Inferior parietal cortex (tissue), 1 donor: Measurements from ENCODE around the gene ACVR1B.

Source experiments
- DNase-seq: peaks from one replicate; pipeline ENCODE4 v3.0.0-alpha.2; 2016; ENCODE audit errors: extremely low spot score

The ACVR1B gene

DNA sequence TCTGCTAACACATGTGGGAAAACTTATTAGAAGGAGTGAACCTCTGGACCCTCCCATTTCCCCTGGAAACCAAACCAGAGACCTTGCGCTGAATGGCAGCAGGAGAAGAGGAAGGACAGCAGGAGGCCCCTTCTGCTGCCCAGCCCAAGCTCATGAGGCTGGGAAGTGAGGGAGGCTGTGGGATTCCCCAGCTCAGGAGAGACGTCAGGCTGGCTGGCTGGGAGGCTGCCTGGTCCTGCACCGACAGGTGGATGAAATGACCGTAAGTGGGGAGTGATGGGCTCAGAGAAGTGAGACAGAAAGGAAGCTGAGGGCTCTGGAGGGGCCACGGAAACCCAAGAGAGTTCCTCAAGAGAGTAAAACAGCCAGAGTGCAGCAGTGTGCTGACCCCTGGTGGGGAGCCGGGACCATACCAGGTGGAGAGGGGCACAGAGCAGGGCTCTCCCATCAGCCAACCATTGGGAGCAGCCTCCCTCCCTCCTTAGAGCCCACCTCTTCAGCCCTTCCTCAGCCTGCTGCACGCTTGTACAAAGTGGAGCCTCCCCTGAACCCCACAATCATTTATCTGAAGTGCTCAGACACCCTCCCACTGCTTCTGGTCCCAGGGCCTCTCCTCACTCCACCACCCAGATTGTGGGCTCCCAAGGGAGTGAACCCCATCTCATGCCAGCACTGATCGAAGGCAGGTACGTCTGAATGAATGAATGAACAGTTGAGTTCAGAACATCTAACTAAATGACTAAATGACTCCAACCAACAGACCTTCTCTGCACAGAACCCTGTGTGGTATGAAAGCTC is 69.2 kb downstream of the ACVR1B start:
- DNase-seq: no peak

DNA sequence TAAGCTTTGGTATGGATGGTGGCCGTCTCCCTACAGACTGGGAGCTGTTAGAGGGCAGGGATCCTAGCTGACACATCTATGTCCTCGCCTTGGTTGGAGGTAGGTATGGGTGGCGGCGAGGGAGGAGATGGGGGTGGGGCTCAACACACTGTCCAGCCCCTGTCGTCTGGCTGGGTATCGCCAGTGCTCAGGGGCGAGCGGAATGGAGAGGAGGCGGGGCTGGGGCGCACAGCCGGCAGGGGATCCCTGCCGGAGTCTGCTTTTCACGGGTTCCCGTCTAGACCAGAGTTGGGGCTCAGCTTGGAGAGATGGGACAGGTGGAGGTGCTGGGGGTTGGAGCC is 71.3 kb downstream of the ACVR1B start:
- no peak for DNase-seq

DNA sequence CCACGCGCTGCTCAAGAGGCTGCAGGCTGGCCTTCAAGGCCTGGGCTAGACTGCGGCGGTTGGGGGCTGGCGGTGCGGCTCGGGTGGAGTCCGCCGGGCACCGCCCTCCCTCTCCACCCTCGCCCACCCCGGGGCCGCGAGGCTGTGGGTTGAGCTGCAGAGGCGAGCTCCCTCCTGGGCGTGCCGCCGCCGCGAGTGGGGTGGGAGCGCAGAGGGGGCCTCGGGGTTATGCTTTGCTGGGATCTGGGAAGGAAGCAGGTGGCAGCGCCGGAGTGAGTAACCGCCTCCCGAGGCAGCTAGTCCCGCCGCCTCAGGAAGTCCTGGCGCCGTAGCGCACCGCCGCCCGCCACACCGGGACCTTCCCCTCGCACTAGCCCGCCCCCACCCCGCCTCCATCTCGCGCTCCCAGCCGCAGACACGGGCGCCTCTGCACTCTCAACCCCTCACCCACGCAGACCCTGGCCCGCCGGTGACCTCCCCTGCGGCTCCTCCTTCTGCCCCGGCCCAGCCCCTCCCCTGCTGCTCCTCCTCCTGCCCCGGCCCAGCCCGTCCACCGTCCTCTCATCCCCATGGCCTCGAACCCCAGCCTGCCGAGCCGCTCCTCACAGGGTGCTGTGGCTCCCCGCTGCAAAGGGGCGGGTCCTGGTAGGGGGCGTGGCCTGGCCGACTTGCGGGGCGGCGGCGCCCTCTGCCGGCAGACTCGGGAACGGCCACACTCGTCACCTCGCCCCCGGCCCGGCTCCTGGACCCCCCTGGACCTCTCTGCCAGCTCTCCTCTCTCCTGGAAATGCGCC is 71.9 kb downstream of the ACVR1B start:
- DNase-seq: peak; percentile 79

DNA sequence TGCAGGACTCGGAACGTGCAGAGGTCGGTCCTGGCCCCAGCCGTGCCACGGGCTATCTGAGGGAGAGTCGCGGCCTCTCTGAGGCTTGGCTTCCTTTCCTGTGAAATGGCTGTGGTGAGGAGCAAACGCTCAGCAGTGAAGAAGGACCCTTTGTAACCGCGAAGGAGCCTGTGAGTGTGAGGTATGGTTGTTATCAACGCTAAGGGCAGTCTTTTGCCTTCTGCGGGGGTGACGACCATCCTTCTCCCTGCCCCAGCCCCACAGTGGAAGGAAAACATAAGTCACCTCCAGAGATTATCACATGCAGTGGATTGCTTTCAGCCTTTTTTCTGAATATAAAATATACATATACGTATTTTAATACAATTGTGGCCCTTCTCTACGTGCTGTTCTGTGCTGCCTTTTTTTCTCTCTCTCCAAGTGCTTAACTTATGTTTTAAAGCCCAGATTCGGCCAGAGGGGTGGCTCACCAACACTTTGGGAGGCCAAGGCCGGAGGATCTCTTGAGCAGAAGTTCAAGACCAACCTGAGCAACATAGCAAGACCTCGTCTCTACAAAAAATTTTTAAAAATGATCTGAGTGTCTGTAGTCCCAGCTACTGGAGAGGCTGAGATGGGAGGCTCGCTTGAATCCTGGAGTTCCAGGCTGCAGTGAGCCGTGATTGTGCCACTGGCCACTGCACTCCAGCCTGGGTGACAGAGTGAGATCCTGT is 72.6 kb downstream of the ACVR1B start:
- no peak for DNase-seq

DNA sequence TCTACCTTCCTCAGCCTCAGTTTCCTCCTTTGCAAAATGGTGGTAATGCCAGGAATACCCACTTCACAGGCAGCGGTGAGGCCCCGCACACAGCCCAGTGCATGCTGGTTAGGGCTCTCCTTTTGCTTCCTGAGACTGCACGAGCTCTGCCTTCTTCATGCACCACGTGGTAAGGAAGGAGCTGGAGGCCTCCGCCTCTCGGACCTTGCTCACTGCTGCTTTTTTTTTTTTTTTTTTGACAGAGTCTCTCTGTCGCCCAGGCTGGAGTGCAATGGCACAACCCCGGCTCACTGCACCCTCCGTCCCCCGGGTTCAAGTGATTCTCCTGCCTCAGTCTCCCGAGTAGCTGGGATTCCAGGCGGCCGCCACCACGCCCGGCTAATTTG is 73.3 kb downstream of the ACVR1B start:
- DNase-seq: no peak

DNA sequence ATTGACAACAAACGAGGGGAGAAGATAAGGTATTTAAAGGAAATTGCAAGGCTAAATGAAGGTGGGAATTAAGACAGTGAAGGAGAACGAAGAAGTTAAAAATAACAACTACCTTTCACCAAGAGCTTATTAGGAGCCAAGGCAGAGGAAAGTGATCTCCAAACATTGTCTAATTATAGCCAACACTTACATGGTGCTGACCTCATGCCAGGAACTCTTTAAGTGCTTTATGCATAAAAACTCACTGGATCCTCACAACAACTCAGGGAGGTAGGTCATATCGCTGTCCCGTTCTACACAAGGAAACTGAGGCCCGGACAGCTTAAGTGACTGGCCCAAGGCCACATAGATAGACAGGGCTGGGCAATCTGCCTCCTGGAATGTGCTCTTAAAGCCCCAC is 74.8 kb downstream of the ACVR1B start:
- DNase-seq: no peak

DNA sequence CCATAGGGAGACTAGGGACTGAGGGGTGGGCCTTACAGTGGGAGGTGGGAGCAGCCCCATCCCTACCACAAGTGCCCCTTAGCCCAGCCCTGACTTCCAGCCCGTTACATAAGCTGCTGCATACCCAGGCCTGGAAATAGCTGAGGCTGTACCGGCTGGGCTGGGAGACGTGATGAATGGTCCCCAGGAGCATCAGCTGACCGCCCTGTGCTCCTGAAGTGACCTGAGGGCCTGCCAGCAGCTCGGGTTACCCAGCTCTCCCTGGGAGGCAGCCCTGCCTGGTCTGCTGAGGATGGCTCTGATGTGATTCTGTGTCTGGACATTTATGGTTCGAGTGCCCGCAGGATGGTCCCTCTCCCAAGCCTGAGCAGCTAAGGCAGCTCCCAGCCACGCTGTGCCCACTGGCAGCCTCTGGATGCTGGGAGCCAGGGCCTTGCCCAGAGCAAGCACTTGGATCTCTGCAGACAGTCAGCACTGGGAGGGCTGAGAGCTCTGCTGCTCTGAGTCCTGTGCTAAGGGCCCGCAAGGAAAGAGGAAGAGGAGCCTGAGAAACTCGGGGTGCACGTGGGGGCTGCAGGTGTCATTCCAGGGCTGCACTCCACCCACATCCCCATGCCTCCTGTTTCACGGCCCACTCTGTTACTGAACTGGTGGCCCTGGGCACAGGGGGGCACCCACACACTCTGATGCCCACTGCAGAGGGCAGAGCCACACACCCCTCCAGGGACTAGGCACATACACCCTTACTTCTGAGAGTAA is 75.8 kb downstream of the ACVR1B start:
- DNase-seq: no peak

DNA sequence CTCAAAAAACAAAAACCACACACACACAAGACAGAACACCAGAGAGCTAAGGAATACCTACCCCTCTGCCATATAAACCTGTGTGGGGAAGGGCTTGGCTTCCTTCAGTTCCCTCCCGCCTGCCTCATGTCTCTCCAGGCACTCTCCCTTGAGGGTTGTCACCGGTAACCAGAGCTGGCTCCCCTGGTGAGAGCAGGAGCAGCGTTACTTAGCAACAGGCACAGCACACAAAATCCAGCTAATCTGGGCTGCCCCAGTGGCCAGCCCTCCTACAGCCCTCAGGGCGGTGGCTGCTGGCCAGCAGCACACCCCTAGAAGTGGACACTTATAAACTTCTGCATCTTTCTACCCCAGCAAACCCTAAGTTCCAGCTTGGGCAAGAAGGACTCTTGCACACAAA is 78.2 kb downstream of the ACVR1B start:
- no peak for DNase-seq

DNA sequence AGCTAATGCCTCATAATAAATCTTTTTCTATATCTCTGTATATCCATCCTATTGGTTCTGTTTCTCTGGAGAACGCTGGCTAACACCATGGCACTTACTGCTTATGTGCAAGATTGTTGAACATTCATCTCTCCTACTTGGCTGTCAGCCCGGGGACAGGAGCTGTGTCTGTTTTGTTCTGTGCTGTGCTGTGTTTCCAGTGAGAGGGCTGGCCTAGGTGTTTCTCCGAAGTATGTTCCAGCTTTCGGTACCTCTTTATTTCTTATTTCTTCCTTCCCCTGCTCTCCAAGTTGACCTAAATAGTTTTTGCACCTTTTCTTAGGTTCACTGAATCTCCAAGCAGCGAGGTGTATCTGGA is 80.9 kb downstream of the ACVR1B start:
- DNase-seq: peak; percentile 76

DNA sequence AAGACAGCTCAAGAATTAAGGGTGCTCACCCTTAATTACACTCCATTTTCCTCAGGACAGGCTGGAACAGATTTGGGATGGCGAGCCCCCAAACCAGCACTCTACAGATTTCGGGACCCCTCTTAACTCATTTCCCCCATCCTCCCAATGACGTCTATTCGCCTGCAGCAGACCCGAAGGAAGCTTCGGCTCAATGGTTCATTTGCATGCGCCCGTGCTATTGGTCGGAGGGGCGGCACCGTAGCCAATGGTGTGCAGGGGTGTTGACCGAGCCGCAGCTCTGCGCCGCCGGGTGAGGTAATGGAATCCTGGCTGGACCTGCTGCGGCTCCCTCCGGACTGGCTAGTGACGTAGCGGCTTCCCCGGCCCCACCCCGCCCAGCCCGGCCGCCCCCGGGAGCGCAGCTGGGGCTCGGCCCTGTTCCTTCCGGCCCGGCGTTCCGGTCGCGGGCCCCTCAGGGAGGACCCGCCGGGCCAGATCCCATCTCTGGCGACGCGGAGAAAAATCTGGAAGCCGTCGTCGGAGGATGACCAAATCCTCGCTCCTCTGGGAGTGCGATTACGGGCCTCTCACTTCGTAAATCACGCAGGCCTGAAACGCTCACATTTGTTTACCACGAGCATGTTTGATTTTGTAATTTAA is 81.4 kb downstream of the ACVR1B start:
- DNase-seq: peak; percentile 94

DNA sequence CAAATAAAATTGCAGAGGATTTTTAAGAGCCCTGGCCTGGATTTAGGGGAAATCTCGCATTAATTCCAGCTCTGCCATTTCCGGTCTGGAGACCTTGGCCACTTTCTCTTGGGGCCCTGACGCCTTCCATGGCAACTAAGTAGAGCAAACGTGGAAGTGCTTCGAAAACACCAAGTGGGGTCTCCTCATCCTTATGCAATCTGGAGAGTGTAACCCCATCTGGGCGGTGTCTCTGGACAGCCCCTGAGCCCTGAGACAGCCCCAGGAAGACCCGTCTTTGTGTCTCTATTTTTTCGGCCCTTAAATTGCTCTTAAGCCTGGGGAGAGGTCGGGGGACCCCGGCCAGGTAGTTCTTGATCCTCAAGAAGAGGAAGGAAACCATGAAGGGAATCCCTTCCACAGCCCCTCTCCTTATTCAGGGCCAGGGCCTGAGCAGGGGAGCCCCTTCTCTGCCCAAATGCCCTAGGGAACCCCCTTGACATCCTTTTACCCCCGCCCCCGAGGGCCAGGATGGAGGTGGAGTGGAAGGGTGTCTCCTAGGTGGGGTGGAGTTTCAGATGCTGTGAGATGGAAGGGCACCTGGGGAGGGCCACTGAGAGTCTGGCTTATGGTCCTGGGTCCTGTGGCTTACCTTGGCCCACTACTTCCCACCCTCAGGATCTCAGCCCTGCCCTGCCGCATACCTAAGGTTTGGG is 82.1 kb downstream of the ACVR1B start:
- DNase-seq: no peak

DNA sequence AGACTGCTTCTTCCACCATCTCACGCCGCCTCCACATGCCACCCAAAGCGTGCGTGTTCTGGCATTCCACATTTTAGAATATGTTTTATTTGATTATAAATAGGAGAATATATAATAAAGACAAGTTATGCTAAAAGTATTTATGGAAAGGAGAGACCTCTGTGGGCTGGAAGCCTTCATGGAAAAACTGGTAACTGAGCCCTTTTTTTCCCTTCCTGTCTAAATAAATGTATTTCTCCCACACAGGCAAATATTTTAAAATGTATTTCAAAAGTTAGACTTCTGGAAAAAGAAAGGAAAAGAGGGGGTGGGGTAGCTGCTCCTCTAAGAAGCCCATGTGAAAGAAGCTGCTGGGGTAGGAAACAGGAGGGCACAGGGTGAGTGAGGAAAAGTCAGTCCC is 83.7 kb downstream of the ACVR1B start:
- DNase-seq: no peak

DNA sequence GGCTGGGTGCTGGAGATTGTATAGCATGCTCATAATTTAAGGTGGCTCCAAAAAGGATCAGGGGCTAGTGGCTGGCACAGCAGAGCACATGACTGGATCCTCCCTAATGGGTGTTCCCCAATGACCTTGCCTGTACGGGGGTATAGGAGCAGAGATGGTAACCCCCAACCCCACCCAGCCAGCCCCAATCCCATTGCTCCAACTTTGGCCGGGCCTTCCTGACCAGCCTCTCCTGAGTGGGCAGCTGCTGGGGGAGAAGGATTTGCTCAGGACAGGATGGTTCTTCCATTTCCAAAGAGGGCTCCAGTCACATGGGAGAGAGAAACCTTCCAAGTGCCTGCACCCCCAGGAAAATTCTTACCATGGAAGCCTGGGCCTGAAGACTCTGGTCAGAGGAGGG is 84.4 kb downstream of the ACVR1B start:
- DNase-seq: no peak

DNA sequence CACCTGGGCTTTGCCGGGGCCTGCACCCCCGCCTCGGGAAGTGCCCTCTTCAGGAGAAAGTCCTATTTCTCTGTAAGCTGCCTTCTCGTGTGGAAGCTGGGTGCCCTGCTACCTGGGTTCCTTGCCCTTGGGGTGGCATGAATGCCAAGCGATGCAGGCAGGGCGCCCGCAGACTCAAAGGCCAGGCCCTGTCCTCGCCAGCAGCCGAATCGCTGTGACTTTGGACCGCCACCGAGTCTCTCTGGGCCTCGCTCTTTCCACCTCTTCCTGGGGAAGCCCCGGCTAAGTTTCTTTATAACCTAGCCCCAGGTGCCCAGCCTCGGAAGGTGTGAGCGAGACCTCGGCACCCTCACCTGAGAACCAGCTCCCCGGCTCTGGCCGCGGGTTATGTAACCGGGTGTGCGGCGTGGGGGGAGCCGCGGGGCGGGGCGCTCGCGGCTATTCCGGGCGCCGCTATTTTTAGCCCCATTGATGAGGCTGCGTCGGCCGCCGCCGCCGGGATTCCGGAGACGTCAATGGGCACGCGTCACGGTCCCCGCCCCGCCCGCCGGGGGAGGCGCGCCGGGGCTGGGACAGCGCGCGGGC is 85.2 kb downstream of the ACVR1B start:
- peak; percentile 68 for DNase-seq

DNA sequence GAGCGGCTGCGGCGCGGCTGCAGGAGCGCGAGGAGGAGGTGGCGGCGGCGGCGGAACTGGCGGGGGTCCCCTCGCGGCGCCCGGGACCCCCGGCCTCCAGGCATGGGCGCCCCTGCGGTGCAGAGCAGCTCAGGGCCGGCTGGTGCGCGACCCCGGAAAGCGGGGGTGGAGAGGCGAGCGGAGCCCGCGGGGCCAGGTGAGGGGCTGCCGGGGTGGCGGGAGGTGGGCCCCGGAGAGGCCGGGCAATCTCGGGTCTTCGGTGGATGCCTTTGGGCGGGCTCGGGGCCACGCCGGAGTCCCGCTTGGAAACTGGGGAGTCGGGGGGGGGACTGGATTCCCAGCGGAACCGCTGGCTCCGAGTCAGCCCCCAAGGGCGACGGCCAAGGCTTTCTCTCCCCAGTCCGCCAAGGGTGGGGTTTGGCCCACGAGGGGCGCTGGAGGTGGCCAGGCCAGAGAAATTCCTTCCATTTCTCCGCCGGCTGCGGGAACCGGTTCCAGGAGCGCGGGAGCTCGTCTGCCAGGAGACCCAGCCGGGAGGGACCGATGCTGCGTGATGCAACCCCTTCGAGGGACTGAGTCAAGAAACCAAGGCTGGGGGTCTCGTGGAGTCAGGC is 85.9 kb downstream of the ACVR1B start:
- DNase-seq: no peak

DNA sequence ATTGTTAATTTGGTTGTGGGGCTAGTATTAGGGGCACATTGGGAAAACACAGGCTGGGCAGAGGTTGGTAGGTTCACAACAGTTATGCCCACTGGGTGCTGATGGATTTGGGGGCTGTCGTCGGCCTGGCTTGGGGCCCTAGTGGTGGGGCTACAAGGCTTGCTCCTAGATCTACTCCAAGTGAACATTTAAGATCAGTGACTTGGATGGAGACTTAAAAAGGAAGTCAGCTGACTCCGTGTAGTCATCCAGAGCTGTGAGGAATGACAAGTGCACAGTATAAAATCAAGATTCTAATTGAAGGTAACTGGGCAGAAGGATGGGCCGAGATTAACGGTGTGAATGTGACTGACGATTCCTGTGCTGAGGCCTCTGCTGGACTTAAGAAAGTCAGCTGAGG is 86.9 kb downstream of the ACVR1B start:
- no peak for DNase-seq

DNA sequence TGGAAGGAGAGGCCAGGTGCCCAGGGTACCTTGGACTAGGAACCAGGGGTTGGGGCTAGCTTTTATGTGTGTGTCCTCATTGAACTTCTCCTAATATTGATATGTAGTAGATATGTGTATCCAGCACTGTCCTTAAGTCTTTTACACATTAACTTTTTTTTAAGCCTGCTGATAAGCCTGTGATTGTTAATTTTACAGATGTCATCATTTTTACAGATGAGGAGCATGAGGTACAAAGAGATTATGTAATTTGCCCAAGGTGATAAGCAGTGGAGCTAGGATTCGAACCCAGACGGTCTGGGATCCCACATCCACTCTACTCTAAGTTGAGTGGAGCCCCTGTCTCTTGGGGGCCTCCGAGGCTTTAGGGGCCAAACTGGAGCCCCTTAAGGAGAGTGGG is 89.5 kb downstream of the ACVR1B start:
- DNase-seq: no peak

DNA sequence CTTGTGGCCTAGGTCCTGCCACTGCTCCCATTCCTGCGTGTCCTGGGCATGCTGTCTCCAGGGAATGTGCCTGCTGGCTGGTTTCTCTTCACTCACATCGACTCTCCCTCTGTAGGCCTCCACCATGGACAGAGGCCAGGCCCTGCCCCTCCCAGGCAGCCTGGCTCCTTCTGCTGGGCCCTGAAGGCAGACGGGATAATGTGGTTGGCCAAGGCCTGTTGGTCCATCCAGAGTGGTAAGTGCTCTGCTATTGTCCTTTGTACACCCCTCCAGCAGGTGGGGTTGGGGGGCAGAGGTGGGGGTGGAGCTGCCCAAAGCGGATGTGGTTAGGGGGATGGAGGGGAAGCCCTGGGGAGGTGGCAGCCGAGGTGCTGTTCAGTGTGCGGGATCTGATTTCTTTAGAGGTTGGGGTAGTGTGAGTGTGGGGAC is 90.2 kb downstream of the ACVR1B start:
- no peak for DNase-seq

DNA sequence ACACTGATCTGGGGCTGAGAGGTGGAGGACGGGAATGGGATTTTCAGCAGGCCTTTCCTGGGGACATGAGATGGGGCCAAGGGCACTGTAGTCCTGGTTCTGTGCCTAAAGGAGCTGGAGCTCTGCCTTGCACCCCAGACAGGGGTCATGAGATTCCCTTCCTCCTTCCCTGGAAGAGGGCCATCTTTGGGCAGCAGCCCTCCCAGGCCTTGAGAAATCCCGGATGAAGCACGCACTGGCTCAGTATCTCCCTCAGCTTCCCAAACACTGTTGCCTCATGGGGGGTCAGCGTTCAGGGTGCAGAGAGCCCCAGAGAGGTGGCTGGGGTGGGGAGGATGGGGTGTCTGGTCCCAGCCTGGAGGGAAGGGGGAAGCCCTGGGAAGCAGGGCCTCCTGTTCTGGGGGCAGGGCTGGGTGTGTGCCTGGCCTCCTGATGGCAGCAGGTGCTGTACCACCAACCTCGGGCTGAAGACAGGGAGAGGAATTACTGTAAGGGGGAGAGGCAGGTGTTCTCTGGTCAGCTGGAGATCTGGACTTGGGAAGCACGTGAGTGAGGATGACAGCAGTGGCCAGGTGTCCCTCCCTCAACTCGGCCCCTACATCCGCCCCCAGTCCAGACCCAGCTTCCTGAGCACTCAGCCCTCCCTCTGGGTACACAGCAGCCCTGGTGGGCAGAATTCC is 91.3 kb downstream of the ACVR1B start:
- DNase-seq: no peak
